Activated T-helper 1 cell treated with anti-CD3 and anti-CD28 coated beads, Interleukin-2, amount 50 U/mL, for 16 hours (primary cell): ENCODE results near the gene TLCD5.

ENCODE experiments used
- DNase-seq, 2 donors: peaks; one replicate each; pipeline ENCODE4 v3.0.0-alpha.2; 2020; ENCODE audit warnings: low read depth in 1 of 2, low spot score in 1 of 2

Gene TLCD5

DNA sequence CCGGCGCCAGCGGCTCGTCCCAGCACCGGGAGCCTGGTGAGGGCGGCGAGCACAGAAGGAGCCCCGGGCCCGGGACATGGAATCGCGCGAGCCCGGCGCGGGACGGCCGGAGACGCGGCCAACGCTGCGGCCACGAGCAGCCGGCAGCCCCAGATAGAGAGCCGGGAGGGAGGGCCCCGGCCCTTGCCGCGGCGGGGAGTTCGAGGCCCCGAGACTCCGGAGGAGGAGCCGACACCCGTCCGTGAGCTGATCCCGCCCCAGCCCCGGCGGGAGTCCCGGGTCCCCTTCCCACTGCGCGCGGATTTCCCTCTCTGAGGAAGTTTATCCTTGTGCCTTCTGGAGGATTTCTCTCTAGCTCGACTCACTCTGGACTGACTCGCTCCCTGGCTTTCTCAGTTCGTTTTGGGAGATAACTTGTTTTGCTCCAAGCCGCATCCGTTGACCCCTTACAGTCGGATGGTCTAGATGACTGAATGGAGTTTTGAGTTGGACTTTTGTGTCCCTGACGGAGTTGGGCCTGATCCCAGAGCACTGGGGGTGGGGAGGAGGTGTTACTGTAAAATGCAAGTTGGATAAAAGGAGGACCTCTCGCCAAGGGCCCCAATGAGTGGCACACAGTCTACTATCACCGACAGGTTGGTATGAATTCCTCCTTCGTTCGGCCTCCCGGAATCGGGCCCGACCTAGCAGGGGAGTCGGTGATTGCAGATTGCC, 11.7 kb downstream of the TLCD5 start:
- no peak for DNase-seq

DNA sequence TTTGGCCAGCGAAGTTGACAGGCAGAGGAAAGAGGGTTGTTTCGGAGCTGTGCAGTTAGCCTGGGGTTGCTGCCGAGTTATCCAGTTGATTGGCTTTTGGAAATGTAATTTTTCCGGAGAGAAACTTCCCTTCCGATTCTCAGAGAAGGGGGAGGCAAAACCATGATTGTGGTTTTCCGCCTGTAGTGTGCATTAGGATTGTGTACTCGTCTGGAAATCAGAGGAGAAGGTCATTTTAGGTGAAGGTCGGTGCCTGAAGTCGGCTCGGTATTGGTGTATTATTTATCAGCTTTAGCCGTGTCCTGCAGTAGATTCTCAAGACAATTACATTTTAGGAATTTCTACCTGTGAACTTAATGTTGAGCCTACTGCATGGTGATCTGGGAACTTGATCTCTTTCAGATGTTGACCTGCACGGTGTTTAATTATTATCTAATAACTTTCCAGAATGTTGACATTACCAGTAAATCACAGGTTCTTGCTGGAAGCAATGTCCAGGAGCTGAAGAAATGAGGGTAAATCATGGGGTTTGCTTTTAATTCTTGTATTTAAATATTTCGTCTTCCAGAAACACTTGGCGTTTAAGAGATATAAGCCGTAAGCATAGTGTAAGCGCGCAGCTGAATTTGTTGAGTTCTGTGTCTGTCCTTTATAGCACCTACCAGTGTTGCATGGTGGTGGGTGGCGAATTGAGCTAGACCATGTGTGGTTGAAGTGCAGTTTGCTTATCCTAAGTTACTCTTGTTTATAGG, 12.4 kb downstream of the TLCD5 start:
- no peak for DNase-seq

DNA sequence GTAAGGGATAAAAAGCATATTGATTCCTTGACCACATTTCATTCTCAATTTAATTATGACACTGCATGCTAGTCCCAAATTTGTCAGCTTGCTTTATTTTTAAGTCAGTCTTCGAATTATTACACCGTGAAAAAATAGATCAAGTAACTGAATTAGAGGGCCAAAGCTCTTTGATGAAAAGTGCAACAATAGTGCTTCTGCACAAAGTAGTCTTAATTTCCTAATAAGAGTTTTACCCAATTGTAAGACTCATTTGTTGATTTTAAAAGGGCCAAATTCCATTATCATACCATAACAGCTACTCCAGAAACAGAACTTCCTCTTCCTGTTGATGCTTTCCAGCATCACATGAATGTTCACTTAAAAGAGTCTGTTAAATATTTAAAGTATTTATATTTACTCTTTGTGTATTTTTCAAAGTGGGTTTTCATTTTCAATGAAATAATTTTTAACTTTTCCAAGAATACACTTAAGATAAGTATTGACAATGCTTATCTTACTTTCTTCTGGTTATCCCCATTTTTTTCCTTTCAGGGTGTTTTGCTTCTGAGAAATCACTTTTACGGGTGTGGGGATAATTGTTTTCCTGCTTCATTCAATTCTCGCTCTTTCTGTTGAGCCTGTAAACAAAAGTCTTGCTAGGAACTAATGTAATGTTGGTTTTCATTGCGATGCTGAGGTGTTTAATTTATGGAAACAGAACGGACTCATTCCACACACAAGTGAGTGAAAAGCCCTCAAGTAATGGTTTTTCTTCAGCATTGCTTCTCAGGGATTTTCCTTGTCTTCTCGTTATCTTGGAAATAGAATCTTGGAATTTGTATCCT, 13.2 kb downstream of the TLCD5 start:
- DNase-seq, result no peak

DNA sequence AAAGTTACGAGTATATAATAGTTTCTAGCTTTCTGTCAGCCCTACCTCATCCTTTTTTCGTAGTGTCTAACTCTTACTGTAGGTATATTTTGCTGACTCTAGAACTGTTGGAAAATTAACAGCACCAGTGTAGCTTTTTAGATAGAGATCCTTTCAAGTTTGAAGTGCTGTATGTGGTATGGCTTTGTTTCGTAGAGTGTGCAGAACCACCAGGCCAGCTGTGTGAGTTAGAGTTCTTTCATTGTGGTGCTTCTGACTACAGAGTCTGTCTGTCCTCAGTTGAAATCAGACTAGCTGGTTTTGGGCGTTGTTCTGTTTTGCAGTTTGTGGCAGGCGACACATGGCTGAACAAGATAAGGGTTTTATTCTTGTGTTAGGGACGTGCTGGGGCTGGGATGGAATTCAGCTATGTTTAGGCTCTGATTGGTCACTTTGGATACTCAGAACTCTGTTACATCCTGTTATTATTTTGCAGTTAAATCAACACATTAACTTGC, 14.3 kb downstream of the TLCD5 start:
- no peak for DNase-seq

DNA sequence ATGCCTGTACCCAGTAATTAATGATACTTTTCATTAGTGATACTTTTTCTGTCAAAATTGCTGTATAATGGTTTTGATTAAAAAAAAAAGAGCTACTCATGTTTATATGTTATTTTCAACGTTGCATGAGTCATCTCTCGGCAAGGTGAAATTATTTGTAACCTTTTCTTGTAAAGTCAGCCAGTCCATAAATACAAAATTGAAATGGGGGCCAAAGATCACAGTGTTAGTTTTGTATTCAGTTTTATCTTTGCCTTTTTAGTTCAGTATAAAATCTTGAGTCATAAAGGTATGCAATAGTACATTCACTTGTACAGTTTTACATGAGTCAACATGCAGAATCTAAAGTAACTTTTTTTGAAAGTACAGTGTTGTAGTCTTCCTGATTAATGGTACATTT, 15.4 kb downstream of the TLCD5 start:
- DNase-seq, result no peak

DNA sequence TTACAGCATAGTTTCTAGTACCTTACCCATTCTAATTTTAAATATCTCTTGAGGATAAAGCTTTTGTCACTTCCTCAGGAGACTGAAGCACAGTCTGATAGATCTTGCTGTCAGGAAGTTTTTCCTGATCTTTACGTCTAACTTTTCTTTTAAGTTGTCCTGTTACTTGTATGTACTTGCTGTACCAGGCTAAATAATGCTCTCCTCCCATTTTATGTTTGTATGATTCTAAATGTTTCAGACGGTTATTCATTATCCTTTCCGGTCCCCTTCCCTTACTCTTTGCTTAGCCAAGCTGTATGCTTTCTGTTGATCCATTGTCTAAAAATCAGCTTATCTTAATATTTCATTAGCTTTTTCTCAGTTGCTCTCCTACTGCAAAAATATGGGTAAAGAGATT, 17.1 kb downstream of the TLCD5 start:
- DNase-seq, result no peak

DNA sequence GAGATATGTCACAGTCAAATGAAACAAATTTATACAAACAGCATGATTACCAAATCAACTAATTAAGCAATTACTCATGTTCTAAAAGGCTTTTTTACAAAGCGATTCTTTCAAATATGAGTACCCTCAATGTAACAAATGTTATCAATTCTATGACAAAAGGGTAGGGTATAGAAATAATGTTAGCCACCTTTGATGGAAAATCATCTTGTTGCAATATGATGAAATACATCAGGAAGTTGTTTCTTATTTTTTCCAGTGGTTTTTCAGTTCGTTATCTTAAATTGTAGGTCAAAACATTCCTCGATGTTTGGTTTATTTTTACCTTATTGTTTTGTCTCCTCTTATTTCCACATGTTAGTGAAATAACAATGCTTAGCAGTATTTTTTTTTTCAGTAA, 17.6 kb downstream of the TLCD5 start:
- no peak for DNase-seq

DNA sequence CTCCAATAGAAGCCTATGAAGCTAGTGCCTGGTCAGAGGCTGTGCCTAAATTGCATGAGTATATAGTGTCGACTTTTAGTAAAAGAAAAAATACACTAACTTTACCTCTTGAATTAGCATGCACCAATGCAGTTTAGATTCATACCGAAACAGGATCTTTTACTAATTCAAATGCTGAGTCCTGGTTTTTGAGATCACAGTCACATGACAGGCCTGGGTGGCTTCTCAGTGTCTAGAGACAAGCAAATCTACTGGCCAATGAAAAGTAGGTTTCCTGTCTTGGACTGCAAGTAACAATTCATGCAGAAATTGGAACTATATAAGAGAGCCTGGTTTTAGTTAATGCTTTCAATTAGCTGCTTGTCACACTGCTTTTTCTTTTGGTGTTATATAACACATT, 18.3 kb downstream of the TLCD5 start:
- DNase-seq, result no peak

DNA sequence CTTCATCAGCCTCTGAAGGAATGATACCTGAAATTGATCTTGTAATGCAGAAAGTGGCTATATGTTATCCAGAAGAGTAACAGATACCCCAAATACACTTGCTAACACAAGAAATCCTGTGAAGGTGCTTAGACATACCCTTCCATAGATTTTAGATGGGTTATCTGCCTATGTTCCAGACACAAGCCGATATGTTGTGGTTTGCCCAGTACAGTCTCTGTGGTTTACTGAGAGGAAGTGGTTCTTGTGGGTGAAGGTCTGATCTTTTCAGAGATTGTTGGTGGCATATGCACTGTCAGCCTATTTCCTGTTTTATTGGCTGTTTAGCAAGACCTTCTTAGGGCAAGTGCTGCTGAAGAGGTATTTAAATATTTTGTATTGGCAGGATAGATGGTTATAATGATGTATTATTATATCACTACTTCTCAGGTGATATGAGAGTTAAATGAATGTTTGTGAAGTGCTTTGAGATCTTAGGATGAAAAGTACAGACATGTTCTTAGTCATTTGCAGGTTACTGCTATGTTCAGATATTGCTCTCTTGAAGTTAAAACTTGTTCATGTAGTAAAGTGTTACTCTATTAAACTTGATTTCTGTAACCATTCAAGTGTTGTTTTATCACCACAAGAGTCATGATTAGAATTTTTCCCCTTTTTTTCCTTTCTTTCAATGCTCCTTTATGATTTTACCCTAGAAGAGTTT, 19.4 kb downstream of the TLCD5 start:
- DNase-seq, result no peak

DNA sequence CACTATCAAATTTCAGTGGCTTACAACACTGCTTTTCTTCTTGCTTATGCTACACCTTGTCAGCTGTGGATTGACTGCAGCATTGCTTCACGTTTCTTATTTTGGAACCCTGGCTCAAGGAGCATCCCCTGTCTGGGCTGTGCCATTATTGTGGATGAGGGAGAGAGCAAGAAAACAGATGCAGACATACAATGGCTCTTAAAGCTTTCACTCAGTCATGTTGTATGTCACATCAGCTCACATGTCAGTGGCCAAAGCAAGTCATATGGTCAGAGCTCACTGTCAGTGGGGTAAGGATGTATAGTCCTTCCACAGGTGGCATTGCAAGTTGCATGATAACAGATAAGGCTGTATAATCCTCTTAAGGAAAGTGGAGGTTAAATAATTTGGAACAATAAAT, 21.1 kb downstream of the TLCD5 start:
- DNase-seq, result no peak

DNA sequence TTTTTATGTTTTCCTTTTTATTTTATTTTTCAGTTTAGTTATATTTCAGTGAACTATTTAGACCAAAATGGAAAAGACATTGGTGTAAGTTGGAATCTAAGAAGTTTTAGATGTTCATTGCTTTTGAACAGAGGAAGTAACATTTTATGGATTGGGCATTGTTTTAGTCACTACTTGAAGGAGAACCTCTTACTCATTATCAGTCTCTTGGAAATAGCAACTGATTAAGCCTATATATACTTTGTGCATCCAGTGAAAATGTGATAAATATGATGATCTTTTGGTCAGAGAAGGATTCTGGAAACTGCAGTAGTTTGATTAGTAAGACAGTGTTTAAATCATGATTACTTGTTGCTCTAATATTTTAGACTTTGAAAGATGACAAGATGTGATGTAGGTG, 25.5 kb downstream of the TLCD5 start:
- no peak for DNase-seq

DNA sequence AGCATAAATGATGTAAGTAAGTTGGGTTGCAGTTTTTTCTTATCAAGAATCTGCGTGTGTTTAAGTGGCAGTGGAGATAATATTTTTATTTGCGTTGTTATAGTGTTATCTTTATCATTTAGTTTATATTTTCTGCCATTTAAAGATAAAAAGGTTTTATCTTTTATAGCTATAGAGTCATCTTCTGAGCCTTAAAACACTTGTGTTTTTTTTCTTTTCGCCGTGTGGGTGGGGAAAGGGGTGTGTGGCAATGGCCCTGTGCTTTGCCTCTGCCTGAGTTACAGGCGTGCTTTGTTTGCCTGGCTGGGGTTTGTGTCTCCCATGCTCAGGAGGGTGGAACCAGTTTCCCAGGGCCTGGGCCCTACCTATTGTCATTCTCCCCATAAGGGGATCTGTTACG, 27.3 kb downstream of the TLCD5 start:
- DNase-seq, result no peak

DNA sequence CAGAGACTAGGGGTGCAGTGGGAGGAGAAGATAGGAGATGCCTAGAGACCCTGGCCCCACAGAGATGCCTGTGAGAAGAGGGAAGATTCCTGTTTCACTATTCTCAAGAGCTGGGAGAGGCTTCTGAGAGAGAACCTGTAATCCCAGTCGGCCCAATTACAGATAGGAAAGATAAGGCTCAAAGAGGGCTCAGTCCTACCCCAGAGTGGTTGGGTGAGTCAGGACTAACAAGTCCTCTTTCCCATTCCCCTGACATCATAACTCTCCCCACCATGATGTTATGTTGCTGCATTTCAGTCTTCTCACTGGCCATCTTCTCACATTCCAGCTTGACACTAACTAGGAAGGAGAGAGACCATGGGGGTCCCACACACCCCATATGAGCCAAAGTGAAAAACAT, 29.0 kb downstream of the TLCD5 start:
- no peak for DNase-seq

DNA sequence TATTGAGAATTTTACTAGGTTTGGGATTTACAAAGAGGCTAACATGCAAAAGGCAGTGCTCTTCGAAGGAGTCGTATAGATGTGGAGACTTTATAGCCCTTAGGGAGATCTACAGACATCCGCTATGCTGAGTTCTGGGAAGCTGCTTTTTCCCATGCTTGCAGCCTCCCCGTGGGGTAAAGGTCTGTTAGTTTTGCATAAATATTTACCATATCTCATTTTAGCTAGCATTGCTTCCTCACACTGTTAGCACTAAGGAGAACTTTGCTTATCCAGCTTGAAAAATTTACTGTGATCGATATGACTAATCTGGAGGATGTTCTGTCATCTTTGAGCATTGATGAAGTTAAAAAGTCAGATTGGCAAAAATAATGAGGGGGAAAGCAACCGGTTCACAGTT, 29.7 kb downstream of the TLCD5 start:
- no peak for DNase-seq

DNA sequence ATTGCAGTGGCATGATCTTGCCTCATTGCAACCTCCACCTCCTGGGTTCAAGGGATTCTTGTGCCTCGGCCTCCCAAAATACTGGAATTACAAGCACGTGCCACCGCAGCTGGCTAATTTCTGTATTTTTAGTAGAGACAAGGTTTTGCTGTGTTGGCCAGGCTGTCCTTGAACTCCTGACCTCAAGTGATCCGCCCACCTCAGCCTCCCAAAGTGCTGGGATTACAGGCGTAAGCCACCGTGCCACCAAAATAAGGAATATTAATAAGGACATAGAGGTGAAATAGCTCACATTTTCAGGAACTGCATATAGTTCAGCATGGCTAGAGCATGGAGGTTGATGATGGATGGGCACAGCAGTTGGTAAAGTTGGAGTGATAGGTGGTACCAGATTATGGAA, 32.5 kb downstream of the TLCD5 start:
- DNase-seq, result no peak

DNA sequence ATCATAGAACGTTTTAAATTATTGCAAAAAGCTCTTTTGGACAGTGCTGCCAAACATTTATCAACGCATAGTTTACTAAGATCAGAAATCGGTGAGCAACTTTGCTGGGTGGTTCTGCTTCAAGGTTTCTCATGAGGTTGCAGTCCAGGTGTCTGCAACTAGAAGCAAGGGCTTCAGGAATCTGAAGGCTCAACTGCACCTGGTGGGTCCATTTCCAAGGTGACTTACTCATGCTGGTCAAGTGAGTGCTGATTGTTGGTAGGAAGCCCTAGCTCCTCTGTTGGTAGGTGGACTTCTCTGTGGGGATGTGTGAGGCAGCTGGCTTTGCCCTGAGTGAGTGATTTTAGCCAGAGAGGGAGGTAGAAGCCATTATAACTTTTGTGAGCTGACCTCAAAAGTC, 33.6 kb downstream of the TLCD5 start:
- DNase-seq, result no peak

DNA sequence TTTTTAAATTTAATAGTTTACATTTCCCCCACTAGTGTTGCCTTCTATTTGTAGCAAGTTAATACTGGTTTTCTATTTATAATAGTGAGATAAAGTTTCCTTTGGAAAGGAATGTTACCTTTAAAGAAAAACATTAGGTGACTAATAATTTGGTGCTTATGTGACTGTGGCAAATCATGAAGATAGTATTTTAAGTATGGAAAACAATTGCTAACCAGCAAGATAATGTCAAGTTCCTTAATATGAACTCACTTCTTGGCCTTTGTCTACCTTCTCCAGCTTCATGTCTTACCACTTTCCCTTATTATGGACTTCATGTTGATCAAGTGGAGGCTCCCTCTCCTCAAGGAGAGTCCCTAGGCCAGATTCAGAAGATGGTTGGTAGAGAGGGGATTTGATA, 38.3 kb downstream of the TLCD5 start:
- no peak for DNase-seq

DNA sequence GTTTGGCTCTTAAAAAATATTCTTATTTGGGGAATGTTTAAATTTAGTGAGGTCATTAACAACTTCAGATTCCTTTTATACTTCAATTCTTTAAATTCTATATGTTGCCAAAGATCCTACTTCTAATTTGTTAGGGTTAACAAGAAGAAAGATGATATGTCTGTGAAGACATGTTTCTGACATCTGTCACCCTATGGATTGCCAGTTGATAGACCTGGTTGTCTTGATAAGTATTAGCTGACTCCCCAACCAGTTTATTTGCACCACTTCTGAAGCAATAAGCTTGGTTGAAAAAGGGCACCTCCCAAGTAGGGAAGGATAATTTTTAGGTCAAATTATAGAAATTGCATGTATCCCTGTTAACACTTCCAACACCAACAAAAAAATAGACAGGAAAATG, 40.4 kb downstream of the TLCD5 start:
- no peak for DNase-seq

DNA sequence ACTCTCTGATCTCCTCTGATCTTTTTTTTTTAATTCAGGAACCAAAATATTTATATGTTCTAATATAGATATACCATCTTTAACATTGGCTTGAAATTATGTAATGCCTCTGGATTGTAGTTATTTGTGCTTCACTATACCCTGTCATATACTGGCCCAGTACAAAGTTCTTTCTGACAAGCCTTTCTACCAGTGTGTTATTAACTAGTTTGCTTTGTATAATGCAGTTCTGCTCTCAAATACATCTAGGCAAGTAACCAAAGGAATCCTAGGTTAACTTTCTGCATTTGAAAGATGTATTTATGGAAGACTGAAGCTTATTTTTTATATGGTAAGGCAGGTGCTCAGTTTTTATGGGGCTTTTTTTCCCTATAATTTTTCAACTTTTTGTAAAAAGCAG, 47.2 kb downstream of the TLCD5 start:
- DNase-seq, result no peak

DNA sequence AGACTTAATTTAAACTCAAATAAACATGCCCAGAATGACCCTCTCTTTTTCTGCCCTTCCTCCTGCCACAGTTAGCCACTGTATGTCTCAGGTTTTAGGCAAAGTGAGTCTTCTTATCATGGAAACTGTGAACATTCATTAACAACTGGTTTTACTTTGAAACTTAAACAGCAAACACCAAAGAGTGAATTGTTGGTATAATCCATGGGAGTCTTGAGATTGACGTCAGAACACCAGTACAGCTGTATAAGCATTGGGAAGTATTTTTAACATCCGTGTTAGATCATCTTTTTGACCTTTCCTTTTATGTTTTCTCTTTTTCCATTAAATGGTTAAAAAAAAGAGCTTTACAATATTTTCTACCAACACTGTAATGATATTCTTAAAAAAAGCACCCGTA, 50.0 kb downstream of the TLCD5 start:
- DNase-seq, result no peak

DNA sequence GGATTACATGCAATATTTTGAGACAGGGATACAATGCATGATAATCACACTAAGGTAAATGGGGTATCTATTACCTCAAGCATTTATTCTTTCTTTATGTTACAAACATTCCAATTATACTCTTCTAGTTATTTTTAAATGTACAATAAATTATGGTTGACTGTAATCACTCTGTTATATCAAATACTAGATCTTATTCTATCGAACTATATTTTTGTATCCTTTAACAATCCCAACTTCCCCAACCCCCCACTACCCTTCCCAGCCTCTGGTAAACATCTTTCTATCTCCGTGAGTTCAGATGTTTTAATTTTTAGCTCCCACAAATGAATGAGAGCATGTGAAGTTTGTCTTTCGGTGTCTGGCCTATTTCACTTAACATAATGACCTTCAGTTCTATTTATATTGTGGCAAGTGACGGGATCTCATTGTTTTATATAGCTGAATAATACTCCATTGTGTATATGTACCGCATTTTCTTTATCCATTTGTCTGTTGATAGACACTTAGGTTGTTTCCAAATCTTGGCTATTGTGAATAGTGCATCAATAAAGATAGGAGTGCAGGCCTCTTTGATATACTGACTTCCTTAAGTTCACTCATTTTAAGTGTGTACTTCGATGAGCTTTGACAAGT, 51.6 kb downstream of the TLCD5 start:
- no peak for DNase-seq
